KMS-11 (cell line): ENCODE results near the gene SPAG17.

ENCODE experiments used
- H2AFZ ChIP-seq: fragments of 200-600 bp; sonication (generic); 2 replicates; pipeline ENCODE4 v1.6.1; 2016; ENCODE audit warnings: antibody characterized with exemption, mixed run types, low read depth
- H3K27ac ChIP-seq: fragments of 200-600 bp; sonication (generic); 2 replicates; pipeline ENCODE4 v1.6.1; 2016; ENCODE audit warnings: mild to moderate bottlenecking, mixed run types
- H3K27me3 ChIP-seq: fragments of 200-600 bp; sonication (generic); 2 replicates; pipeline ENCODE4 v1.6.1; 2017; ENCODE audit warnings: mild to moderate bottlenecking, low read depth, mixed run types, moderate library complexity; ENCODE audit not compliant: insufficient read depth
- H3K36me3 ChIP-seq: fragments of 200-600 bp; sonication (generic); 2 replicates; pipeline ENCODE4 v1.6.1; 2017; ENCODE audit warnings: mild to moderate bottlenecking, mixed run types; ENCODE audit not compliant: insufficient read depth
- H3K4me1 ChIP-seq: fragments of 200-600 bp; sonication (generic); 2 replicates; pipeline ENCODE4 v1.6.1; 2016; ENCODE audit warnings: mild to moderate bottlenecking, low read depth, mixed run types; ENCODE audit not compliant: poor library complexity, severe bottlenecking
- H3K4me2 ChIP-seq: fragments of 200-600 bp; sonication (generic); 2 replicates; pipeline ENCODE4 v1.7.0; 2016; ENCODE audit warnings: mild to moderate bottlenecking, mixed run types
- H3K4me3 ChIP-seq: fragments of 200-600 bp; sonication (generic); IDR thresholded peaks from 2 replicates; pipeline ENCODE4 v1.6.1; 2017; ENCODE audit warnings: low read depth, low read length, mixed read lengths; ENCODE audit not compliant: insufficient read depth
- H3K79me2 ChIP-seq: fragments of 200-600 bp; sonication (generic); 2 replicates; pipeline ENCODE4 v1.6.1; 2016; ENCODE audit warnings: low read depth, mixed run types; ENCODE audit not compliant: insufficient read depth
- H3K9ac ChIP-seq: fragments of 200-600 bp; sonication (generic); 2 replicates; pipeline ENCODE4 v1.6.1; 2016; ENCODE audit warnings: mild to moderate bottlenecking, mixed run types
- H4K20me1 ChIP-seq: fragments of 200-600 bp; sonication (generic); 2 replicates; pipeline ENCODE4 v1.6.1; 2016; ENCODE audit warnings: mild to moderate bottlenecking, mixed run types; ENCODE audit not compliant: insufficient read depth
- TF ChIP-seq, protein P1 (sequence below): fragments of 200-600 bp; sonication (generic); conservative IDR thresholded peaks from 2 replicates; pipeline ENCODE4 v1.6.1; 2017; ENCODE audit warnings: low read depth, mild to moderate bottlenecking, antibody characterized with exemption, low read length, moderate library complexity, mixed read lengths

The SPAG17 gene

DNA sequence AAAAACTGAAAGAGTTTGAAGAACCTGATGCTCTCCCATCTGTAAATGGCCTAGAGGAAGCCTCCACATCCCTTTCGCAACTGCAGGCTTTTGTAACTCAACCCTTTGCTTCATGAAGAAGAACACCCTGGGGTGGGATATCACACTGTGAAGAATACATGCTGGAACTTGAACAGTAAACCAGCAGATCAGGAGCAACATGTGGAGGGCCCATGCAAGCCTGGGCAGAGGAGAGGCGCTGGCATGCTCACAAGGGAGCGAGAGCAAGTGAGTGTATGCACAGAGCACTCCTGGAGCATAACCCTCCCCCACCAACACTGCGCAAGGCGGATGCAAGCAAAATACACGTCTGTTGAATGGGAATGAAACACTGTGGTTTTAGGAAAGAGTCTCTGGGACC is 24.6 kb upstream of the SPAG17 start:
- Histone ChIP-seq H3K4me1 (no peaks in the 10 kb centered on the region), H3K27me3 (no peaks in the 10 kb centered on the region), H3K27ac (no peak overlapping the region), H3K9ac (no peak overlapping the region), H3K36me3 (no peaks in the 10 kb centered on the region), H4K20me1 (no peaks in the 10 kb centered on the region), H3K4me2 (no peak overlapping the region), H3K79me2 (no peaks in the 10 kb centered on the region), H2AFZ (no peak overlapping the region), H3K4me3 (no peak overlapping the region)
- TF ChIP-seq, protein P1, sequence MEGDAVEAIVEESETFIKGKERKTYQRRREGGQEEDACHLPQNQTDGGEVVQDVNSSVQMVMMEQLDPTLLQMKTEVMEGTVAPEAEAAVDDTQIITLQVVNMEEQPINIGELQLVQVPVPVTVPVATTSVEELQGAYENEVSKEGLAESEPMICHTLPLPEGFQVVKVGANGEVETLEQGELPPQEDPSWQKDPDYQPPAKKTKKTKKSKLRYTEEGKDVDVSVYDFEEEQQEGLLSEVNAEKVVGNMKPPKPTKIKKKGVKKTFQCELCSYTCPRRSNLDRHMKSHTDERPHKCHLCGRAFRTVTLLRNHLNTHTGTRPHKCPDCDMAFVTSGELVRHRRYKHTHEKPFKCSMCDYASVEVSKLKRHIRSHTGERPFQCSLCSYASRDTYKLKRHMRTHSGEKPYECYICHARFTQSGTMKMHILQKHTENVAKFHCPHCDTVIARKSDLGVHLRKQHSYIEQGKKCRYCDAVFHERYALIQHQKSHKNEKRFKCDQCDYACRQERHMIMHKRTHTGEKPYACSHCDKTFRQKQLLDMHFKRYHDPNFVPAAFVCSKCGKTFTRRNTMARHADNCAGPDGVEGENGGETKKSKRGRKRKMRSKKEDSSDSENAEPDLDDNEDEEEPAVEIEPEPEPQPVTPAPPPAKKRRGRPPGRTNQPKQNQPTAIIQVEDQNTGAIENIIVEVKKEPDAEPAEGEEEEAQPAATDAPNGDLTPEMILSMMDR, result no peak

DNA sequence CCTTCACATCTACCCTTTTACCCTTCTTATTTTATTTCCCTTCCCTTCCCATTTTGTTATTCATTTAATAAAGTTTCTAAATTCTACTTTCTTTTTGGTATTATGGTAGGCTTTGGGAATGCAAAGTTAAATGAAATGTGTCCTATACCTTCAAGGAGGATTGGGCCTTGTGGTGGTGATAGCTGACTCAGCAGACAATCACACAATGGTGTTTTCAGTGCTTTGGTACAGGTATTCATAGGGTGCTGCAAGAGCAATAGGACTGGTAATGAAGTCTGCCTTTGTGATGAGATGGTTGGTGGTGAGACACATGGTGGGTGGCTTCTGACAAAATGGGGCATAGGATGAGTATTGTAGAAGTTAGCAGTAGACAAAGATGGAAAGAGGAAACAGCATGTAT is 21.9 kb upstream of the SPAG17 start:
- H3K27me3 ChIP-seq, result no peaks in the 10 kb centered on the region
- no peak overlapping the region for H3K9ac ChIP-seq
- no peaks in the 10 kb centered on the region for H3K36me3 ChIP-seq
- H2AFZ ChIP-seq, result no peak overlapping the region
- H3K27ac ChIP-seq, result no peak overlapping the region
- no peak overlapping the region for H3K4me3 ChIP-seq
- no peaks in the 10 kb centered on the region for H3K79me2 ChIP-seq
- H3K4me1 ChIP-seq, result no peaks in the 10 kb centered on the region
- no peak overlapping the region for H3K4me2 ChIP-seq
- H4K20me1 ChIP-seq, result no peaks in the 10 kb centered on the region
- TF ChIP-seq, protein P1, result no peak

DNA sequence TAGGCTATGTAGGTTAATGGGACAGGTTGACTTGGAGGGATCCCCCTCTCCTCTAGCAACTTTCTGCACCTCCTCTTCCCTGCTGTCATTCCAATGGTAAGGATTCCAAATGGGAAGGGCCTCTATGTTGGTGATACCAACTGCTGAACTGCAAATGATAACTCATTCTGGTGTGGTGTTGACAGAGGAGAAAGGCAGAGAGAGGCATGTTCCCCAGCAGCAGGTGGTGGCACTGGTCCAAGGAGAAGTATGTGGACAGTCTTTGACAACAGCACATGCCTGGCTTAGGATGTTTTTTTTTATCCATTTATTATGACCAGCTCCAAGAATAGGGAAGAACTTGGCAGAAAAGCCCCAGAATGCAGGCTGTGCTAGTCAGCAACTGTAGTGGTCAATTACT is 19.6 kb upstream of the SPAG17 start:
- no peaks in the 10 kb centered on the region for H3K79me2 ChIP-seq
- H4K20me1 ChIP-seq, result no peaks in the 10 kb centered on the region
- H3K27ac ChIP-seq, result no peak overlapping the region
- H3K4me2 ChIP-seq, result no peak overlapping the region
- TF ChIP-seq, protein P1, result no peak
- H3K36me3 ChIP-seq, result no peaks in the 10 kb centered on the region
- H3K4me3 ChIP-seq, result no peak overlapping the region
- no peaks in the 10 kb centered on the region for H3K4me1 ChIP-seq
- no peaks in the 10 kb centered on the region for H3K27me3 ChIP-seq
- H2AFZ ChIP-seq, result no peak overlapping the region
- H3K9ac ChIP-seq, result no peak overlapping the region

DNA sequence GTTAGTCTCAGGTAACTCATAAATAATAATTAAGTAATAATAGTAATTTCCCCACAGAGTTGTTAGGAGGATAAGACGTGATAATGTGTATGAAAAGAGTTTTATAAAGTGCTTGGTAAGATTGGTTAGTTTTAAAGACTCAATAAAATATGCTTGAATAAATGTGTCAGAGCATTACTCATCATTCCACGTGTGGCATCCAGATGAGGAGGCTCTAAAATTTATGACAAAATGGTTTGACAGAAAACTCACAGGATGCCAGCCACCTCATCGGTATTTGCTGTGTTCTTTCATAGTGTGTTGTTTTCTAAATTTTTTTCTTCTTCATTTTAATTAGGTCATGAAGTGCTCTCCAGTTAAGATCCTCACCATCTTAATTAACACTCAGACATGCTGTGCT is 19.1 kb upstream of the SPAG17 start:
- H4K20me1 ChIP-seq, result no peaks in the 10 kb centered on the region
- H3K27ac ChIP-seq, result no peak overlapping the region
- TF ChIP-seq, protein P1, result no peak
- H3K27me3 ChIP-seq, result no peaks in the 10 kb centered on the region
- H2AFZ ChIP-seq, result no peak overlapping the region
- H3K4me1 ChIP-seq, result no peaks in the 10 kb centered on the region
- H3K36me3 ChIP-seq, result no peaks in the 10 kb centered on the region
- H3K9ac ChIP-seq, result no peak overlapping the region
- no peaks in the 10 kb centered on the region for H3K79me2 ChIP-seq
- no peak overlapping the region for H3K4me3 ChIP-seq
- no peak overlapping the region for H3K4me2 ChIP-seq
